ENCODE data around the gene OR52B6.
"Not testable (repeated sequence)": the region's sequence is repeated elsewhere in the genome, so short reads cannot be mapped to it uniquely, and the experiment has no call there.

Gene OR52B6

GRCh38 chr11:5580577-5580976 lies at the start of gene OR52B6:
TSS of gene OR52B6 (plus strand) at chr11:5580877. CDS start at chr11:5580877, 0 bp downstream.
- FAIRE-seq = no peak

- no peak for FAIRE-seq
These were observed 49.4 kb upstream of the OR52B6 start for GRCh38 chr11:5531053-5531831.

- no peak for FAIRE-seq
These were observed 46.6 kb upstream of the OR52B6 start for GRCh38 chr11:5534046-5534445.

- FAIRE-seq = no peak
These were observed 44.2 kb upstream of the OR52B6 start for GRCh38 chr11:5536482-5536881.

- FAIRE-seq = no peak
These were observed 39.2 kb upstream of the OR52B6 start for GRCh38 chr11:5541427-5541826.

- no peak for FAIRE-seq
These were observed 34.2 kb upstream of the OR52B6 start for GRCh38 chr11:5546457-5546856.

GRCh38 chr11:5547982-5548381 lies 32.7 kb upstream of the OR52B6 start:
- no peak for FAIRE-seq

- no peak for FAIRE-seq
These were observed 32.2 kb upstream of the OR52B6 start, which contains the start of gene OR52H1 for GRCh38 chr11:5548440-5548839. TSS of gene OR52H1 (minus strand) at chr11:5548540. CDS start at chr11:5545505, 3,035 bp downstream.

- FAIRE-seq = no peak
These were observed 30.1 kb upstream of the OR52B6 start for GRCh38 chr11:5550440-5551095.

GRCh38 chr11:5553343-5553742 lies 27.3 kb upstream of the OR52B6 start:
- FAIRE-seq = no peak

GRCh38 chr11:5556596-5557188 lies 24.0 kb upstream of the OR52B6 start:
- no peak for FAIRE-seq

GRCh38 chr11:5557751-5558150 lies 22.9 kb upstream of the OR52B6 start:
- no peak for FAIRE-seq

GRCh38 chr11:5564259-5565019 lies 16.2 kb upstream of the OR52B6 start:
- FAIRE-seq = no peak

GRCh38 chr11:5574654-5575053 lies 6.0 kb upstream of the OR52B6 start:
- no peak for FAIRE-seq

GRCh38 chr11:5575152-5575551 lies 5.5 kb upstream of the OR52B6 start:
- FAIRE-seq = no peak

- no peak for FAIRE-seq
These were observed 3.6 kb upstream of the OR52B6 start for GRCh38 chr11:5577101-5577500.

GRCh38 chr11:5581014-5581413 lies 337 bp downstream of the OR52B6 start:
- FAIRE-seq = no peak

GRCh38 chr11:5584458-5584857 lies 3.8 kb downstream of the OR52B6 start:
- FAIRE-seq = not testable (repeated sequence)

- FAIRE-seq = not testable (repeated sequence)
These were observed 9.2 kb downstream of the OR52B6 start for GRCh38 chr11:5589906-5590305.

- FAIRE-seq = no peak
These were observed 10.9 kb downstream of the OR52B6 start for GRCh38 chr11:5591613-5592012.

GRCh38 chr11:5592615-5593014 lies 11.9 kb downstream of the OR52B6 start:
- no peak for FAIRE-seq

GRCh38 chr11:5593146-5593545 lies 12.5 kb downstream of the OR52B6 start:
- FAIRE-seq = no peak

GRCh38 chr11:5596607-5597201 lies 16.0 kb downstream of the OR52B6 start, which contains the start of gene TRIM6:
TSS of gene TRIM6 (plus strand) at chr11:5596637. CDS start at chr11:5596898, 261 bp downstream.
- FAIRE-seq = no peak
